ENCODE results near the gene AP1AR.

AP1AR gene

GRCh38 chr4:112184438-112184837 lies 47.1 kb upstream of the AP1AR start:
- no peaks in the 10 kb centered on the region for H3K36me3 ChIP-seq (ENCODE audit: insufficient read depth, low read length)
- TF ChIP-seq CTCF (IDR thresholded peaks at IDR 0.05; ENCODE audit: low read length): no peak
- no peak for TF ChIP-seq EZH2 (IDR thresholded peaks at IDR 0.05; ENCODE audit: borderline replicate concordance, low read length)
- H3K9me3 ChIP-seq (ENCODE audit: low read length): no peaks in the 10 kb centered on the region
- H3K4me2 ChIP-seq (ENCODE audit: low read length): no peak overlapping the region
- no peaks in the 10 kb centered on the region for H3K27me3 ChIP-seq (ENCODE audit: insufficient read depth, low read length)
- H4K20me1 ChIP-seq (ENCODE audit: insufficient read depth, low read length): no peaks in the 10 kb centered on the region
- no peaks in the 10 kb centered on the region for H3F3A ChIP-seq (ENCODE audit: insufficient read depth, low read length)
- H3K4me3 ChIP-seq (ENCODE audit: low read depth, low read length, poor library complexity, severe bottlenecking): no peak overlapping the region
- H3K79me2 ChIP-seq (ENCODE audit: insufficient read depth, low read length): no peaks in the 10 kb centered on the region
- H3K9me2 ChIP-seq (ENCODE audit: low read depth, low read length): no peaks in the 10 kb centered on the region
- H3K9ac ChIP-seq (ENCODE audit: low read length): no peak overlapping the region
- no peak overlapping the region for H2AFZ ChIP-seq (ENCODE audit: low read length)
- no peaks in the 10 kb centered on the region for H3K4me1 ChIP-seq (ENCODE audit: insufficient read depth, low read length, severe bottlenecking)
- H3K27ac ChIP-seq (ENCODE audit: low read depth, low read length, poor library complexity, severe bottlenecking): no peak overlapping the region

GRCh38 chr4:112185334-112185733 lies 46.3 kb upstream of the AP1AR start:
- Histone ChIP-seq H3K9ac (ENCODE audit: low read length) (no peak overlapping the region), H3K4me2 (ENCODE audit: low read length) (no peak overlapping the region), H3K9me2 (ENCODE audit: low read depth, low read length) (no peaks in the 10 kb centered on the region), H3K36me3 (ENCODE audit: insufficient read depth, low read length) (no peaks in the 10 kb centered on the region), H3K27me3 (ENCODE audit: insufficient read depth, low read length) (no peaks in the 10 kb centered on the region), H3F3A (ENCODE audit: insufficient read depth, low read length) (no peaks in the 10 kb centered on the region), H2AFZ (ENCODE audit: low read length) (no peak overlapping the region), H3K9me3 (ENCODE audit: low read length) (no peaks in the 10 kb centered on the region), H3K79me2 (ENCODE audit: insufficient read depth, low read length) (no peaks in the 10 kb centered on the region), H3K4me1 (ENCODE audit: insufficient read depth, low read length, severe bottlenecking) (no peaks in the 10 kb centered on the region), H3K4me3 (ENCODE audit: low read depth, low read length, poor library complexity, severe bottlenecking) (no peak overlapping the region), H3K27ac (ENCODE audit: low read depth, low read length, poor library complexity, severe bottlenecking) (no peak overlapping the region), H4K20me1 (ENCODE audit: insufficient read depth, low read length) (no peaks in the 10 kb centered on the region)
- no peak for TF ChIP-seq CTCF (IDR thresholded peaks at IDR 0.05; ENCODE audit: low read length)
- no peak for TF ChIP-seq EZH2 (IDR thresholded peaks at IDR 0.05; ENCODE audit: borderline replicate concordance, low read length)

- Histone ChIP-seq H3K4me3 (ENCODE audit: low read depth, low read length, poor library complexity, severe bottlenecking) (no peak overlapping the region), H3K4me1 (ENCODE audit: insufficient read depth, low read length, severe bottlenecking) (no peaks in the 10 kb centered on the region), H4K20me1 (ENCODE audit: insufficient read depth, low read length) (no peaks in the 10 kb centered on the region), H3K79me2 (ENCODE audit: insufficient read depth, low read length) (no peaks in the 10 kb centered on the region), H3F3A (ENCODE audit: insufficient read depth, low read length) (no peaks in the 10 kb centered on the region), H3K4me2 (ENCODE audit: low read length) (no peak overlapping the region), H3K36me3 (ENCODE audit: insufficient read depth, low read length) (no peaks in the 10 kb centered on the region), H3K27ac (ENCODE audit: low read depth, low read length, poor library complexity, severe bottlenecking) (no peak overlapping the region), H2AFZ (ENCODE audit: low read length) (no peak overlapping the region), H3K27me3 (ENCODE audit: insufficient read depth, low read length) (no peaks in the 10 kb centered on the region), H3K9ac (ENCODE audit: low read length) (no peak overlapping the region), H3K9me2 (ENCODE audit: low read depth, low read length) (no peaks in the 10 kb centered on the region), H3K9me3 (ENCODE audit: low read length) (no peaks in the 10 kb centered on the region)
- TF ChIP-seq CTCF (IDR thresholded peaks at IDR 0.05; ENCODE audit: low read length): no peak
- TF ChIP-seq EZH2 (IDR thresholded peaks at IDR 0.05; ENCODE audit: borderline replicate concordance, low read length): no peak
Observed at GRCh38 chr4:112185740-112186670, 45.6 kb upstream of the AP1AR start.

Measured in OCI-LY1 (cell line).